SK-N-MC (cell line): ENCODE data around the gene MARVELD1.

Experiments
- EZH2 ChIP-seq: fragments of 200-600 bp; sonication (generic); IDR thresholded peaks from one replicate; pipeline ENCODE4 v1.6.1; 2017; ENCODE audit warnings: antibody characterized with exemption
- FOXP2 ChIP-seq: optimal IDR thresholded peaks from 2 replicates; pipeline ENCODE3; 2011; ENCODE audit warnings: mild to moderate bottlenecking, moderate library complexity; ENCODE audit not compliant: insufficient read depth; ENCODE audit errors: extremely low read length, control extremely low read depth
- POLR2AphosphoS5 ChIP-seq: IDR thresholded peaks from 2 replicates; pipeline ENCODE4 v1.6.1; 2012; ENCODE audit warnings: mild to moderate bottlenecking, low read depth, low read length, borderline replicate concordance

DNA sequence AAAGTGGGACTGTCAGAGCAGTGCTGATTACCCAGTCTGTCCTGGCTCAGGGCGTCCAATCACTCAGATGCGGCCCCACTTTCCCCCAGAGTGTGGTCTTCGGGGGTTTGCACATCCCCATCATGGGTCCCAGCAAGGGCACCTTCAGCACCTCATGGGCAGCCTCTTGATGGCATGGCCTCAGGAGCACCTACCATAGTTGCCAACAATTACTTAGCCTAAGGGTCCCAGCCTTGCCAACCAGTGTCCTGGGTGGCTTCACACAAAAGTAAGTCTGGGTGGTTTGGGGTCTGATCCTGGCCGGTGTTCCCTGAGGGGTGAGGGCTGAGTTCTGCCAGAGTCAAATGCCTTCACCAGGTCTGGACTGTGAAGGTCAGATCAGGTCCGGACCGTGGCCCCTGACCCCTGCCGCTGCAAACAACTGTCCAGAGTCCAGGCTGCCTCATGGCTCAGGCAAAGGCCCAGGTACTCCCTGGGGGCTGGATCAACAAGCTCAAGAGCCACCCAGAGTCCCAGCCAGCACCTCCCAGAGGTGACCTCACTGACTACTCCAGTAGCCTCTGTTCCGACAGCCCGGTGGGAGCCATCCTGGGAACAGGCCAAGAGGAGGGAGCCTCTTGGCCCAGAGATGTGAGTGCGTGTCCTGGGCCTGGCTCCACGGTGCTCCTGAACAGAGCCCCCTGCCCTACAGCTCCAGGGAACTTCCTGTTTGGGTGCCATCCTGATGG lies 6.2 kb upstream of the MARVELD1 start:
- TF ChIP-seq POLR2AphosphoS5, result no peak
- no peak for TF ChIP-seq EZH2
- TF ChIP-seq FOXP2, result no peak
